GM20431 (cell line): Measurements from ENCODE around the gene TGFBR3L.
"Not testable (repeated sequence)": the region's sequence is repeated elsewhere in the genome, so short reads cannot be mapped to it uniquely, and the experiment has no call there.

ENCODE experiments used
- in situ Hi-C: fragments of 300-500 bp; cut with MseI, MboI; formaldehyde crosslinking; loops from one replicate; pipeline ENCODE4 v1.15.0; 2020; ENCODE audit warnings: low sequenced_read_pairs; ENCODE audit not compliant: unreplicated experiment

The TGFBR3L gene

DNA sequence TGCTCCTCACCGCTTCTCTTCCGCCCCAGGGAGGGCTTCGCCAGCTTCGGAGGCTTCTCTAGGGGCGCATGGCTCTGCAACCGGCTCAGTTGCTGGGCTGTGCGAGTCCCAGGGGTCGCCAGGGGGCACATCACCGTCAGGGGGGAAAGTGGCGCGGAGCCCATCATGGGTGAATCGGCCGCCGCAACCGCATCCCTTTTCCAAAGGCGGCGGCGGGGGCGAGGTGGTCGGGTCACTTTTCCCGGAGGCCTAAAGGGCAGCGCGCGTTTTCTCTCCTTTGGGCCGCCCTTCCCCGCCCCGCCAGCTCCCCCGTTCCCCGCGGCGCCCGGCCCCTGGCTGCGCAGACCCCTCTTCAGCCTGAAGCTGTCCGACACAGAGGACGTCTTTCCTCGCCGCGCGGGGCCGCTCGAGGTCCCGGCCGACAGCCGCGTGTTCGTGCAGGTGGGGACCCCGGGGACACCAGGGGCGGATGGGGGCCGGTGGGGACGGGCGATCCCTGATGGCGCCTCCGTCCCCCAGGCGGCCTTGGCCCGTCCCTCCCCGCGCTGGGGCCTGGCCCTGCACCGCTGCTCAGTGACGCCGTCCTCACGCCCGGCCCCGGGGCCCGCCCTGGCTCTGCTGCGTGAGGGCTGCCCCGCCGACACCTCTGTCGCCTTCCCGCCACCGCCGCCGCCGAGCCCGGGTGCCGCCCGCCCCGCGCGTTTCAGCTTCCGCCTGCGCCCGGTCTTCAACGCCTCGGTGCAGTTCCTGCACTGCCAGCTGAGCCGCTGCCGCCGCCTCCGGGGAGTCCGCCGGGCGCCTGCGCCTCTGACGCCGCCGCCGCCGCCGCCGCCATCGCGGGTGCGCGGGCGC lies 1.7 kb downstream of the TGFBR3L start:
- in situ Hi-C loops, result no loop called here

DNA sequence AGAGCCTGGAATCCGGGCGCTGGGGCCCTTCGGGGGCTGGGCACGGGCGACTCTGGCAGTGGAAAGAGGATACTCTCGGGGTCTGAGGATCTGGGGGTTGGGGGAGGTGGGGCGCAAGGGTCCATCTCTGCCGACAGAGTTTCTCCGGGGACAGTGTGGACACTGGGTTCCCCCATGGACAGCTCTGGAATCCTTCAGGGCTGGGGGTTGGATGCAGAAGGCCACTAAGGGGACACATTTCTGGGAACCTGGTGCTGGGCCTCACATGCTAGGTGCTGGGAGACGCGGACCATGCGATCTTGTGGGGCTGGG lies 2.3 kb downstream of the TGFBR3L start:
- in situ Hi-C loops, result no loop called here

DNA sequence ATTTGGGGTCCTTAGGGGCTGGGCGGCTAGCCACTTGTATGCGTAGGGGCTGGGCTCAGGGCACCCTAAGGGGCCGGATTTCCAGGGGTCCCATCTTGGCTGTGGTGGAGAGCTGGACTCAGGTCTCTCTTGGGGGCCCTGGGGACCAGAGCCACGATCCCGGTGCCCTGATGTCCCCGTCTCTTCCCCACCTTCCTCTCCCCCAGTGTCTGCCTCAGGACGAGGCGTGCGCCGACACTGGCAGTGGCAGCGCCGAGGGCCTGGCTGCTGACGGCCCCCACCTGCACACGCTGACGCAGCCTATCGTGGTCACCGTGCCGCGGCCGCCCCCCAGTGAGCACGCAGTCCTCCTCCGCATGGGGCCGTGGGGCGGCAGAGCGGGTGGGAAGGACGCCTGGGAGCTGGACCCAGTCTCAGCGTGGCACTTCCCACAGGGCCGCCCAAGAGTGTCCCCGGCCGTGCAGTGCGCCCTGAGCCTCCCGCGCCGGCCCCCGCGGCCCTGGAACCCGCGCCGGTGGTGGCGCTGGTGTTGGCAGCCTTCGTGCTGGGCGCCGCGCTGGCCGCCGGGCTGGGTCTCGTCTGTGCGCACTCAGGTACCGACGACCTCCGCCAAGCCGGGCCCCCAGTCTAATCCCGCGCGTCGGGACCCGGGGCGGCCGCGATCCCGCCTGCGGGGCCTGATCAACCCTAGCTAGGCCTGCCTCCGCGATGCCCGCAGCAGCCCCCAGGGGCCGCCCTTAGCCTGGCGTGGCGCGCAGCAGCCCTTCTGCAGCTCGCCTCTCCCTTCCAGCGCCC lies 2.8 kb downstream of the TGFBR3L start:
- in situ Hi-C loops, result no loop called here

- in situ Hi-C loops, result not testable (repeated sequence)
These were observed 3.5 kb downstream of the TGFBR3L start for GRCh38 chr19:7918062-7918614.

GRCh38 chr19:7918615-7919421 lies 4.2 kb downstream of the TGFBR3L start:
- in situ Hi-C loops, result no loop called here

- in situ Hi-C loops, result no loop called here
These were observed 5.2 kb downstream of the TGFBR3L start, which contains the start of gene SNAPC2 for GRCh38 chr19:7919610-7920518. TSS of gene SNAPC2 (plus strand) at chr19:7920338. CDS start at chr19:7920367, 29 bp downstream.

DNA sequence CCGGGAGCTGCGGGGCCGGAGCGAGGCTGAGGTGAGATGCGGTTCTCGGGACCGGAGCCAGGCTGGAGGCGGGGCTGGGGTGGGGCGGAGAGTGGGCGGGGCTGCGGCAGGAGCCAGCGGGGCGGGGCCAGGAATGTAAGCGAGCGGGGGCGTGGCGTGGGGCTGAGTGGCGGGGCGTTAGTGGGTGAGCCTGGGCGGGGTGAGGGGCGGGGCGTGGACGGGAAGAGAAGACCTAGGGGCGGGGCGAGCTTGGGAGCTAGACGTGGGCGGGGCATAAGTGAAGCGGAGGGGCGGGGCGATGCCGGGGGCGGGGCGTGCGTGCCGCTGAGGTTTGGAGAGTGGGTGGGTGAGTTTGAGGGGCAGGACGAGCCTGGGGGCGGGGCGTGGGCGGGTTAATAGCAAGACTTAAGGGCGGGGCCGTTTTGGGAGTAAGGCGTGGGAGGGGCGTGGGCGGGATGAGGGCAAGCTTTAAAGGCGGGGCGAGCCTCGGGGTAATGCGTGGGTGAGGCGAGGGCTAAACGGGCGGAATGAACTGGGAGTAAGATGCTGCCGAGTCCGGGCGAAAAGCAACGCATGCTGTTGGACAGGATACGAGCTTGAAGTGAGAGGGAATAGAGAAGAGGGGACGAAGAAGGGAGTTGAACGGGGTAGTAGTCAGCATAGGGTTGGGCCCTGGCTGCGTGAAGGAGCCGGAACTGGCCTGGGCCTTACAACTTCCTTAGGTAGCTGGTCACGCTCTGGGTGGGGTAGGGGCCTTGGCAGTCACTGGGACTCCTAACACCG lies 6.1 kb downstream of the TGFBR3L start:
- in situ Hi-C loops, result no loop called here

DNA sequence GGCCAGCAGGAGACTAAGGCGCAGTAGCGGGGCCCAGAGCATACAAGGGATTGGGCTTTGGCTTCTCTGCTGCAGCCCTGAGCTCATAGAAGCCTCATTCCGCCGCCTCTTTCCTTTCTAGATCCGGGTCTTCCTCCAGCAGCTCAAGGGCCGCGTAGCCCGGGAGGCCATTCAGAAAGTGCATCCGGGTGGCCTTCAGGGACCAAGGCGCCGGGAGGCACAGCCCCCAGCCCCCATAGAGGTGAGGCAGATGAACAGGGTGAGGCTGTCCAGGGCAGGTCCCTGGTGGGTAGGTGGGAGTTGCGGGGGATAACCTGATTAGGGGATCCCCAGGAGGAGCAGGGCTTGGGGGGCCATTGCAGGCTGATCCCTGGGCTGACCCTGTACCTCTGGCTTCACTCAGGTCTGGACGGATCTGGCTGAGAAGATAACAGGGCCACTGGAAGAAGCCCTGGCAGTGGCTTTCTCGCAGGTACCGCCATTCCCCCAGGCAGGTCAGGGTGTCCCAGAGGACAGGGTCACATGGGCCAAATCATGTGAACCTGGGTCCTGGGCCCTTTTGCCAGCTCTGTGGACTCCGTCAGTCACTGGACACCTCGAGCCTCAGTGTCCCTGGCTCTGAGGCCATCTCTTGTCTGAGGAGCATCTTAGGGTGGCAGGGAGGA lies 6.8 kb downstream of the TGFBR3L start:
- in situ Hi-C loops, result no loop called here

DNA sequence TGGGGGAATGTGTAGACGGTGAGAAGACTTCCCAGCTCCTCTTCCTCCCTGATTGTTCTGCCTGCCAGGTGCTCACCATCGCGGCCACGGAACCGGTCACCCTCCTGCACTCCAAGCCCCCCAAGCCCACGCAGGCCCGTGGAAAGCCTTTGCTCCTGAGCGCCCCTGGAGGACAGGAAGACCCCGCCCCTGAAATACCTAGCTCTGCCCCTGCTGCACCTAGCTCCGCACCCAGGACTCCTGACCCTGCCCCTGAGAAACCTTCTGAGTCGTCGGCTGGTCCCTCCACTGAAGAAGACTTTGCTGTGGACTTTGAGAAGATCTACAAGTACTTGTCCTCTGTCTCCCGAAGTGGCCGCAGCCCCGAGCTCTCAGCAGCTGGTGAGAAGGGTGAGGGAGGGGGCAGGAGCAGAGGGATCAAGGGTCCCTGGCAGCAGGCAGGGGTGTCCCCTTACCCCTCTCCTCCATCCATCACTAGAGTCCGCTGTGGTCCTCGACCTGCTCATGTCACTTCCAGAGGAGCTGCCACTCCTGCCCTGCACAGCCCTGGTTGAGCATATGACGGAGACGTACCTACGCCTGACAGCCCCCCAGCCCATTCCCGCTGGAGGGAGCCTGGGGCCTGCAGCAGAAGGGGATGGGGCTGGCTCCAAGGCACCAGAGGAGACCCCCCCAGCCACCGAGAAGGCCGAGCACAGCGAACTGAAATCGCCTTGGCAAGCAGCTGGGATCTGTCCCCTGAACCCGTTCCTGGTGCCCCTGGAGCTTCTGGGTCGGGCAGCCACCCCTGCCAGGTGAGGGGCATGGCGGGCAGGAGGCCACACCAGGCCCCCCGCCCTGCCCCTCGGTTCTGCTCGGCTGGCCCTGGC lies 7.6 kb downstream of the TGFBR3L start:
- in situ Hi-C loops, result no loop called here

- in situ Hi-C loops, result no loop called here
These were observed 8.2 kb downstream of the TGFBR3L start for GRCh38 chr19:7922836-7923195.

DNA sequence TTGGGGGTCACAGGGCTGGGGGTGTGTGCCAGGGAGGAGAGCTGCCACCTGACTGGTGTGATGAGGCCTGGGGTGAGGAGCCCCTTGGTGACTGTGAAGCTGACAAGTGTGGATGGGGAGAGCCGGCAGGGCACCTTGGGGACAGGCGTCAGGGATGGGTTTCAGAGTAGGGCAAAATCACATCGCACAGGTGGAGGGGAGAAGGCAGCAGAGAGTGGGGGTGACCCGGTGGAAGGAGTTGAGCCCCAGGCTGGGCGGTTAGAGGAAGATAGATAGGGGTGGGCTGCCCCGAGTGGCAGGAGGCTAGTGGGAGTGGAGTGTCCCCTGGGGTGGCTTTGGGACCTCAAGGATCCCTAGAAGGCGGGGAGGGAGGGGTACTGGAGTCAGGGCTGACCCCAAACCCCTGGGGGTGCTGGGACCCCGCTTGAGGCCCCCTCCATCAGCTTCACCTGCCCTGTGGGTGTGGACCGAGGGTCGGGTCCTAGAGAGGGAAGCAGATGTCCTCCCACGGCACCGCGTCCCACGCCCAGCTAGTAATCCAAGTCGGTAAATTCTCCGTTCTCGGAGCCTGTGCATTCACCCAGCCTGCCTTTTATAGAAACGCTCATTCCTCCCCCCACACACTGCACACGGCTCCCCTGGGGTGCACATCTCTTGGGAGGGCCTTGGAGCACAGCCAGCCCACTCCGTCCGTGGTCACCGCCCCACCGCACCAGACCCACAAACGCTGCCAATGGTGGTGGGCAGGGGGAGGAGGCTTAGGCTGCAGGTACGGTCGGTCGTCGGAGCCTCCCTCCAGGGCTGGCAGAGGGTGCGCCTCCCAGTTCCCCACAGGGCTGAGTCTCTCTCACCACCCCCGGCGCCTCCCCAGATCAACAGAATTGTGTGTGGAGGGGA lies 8.9 kb downstream of the TGFBR3L start:
- in situ Hi-C loops, result no loop called here

GRCh38 chr19:7924241-7924640 lies 9.6 kb downstream of the TGFBR3L start:
- in situ Hi-C loops, result no loop called here

- in situ Hi-C loops, result no loop called here
These were observed 10.1 kb downstream of the TGFBR3L start for GRCh38 chr19:7924651-7925170.

- in situ Hi-C loops, result no loop called here
These were observed 10.7 kb downstream of the TGFBR3L start for GRCh38 chr19:7925171-7925851.

DNA sequence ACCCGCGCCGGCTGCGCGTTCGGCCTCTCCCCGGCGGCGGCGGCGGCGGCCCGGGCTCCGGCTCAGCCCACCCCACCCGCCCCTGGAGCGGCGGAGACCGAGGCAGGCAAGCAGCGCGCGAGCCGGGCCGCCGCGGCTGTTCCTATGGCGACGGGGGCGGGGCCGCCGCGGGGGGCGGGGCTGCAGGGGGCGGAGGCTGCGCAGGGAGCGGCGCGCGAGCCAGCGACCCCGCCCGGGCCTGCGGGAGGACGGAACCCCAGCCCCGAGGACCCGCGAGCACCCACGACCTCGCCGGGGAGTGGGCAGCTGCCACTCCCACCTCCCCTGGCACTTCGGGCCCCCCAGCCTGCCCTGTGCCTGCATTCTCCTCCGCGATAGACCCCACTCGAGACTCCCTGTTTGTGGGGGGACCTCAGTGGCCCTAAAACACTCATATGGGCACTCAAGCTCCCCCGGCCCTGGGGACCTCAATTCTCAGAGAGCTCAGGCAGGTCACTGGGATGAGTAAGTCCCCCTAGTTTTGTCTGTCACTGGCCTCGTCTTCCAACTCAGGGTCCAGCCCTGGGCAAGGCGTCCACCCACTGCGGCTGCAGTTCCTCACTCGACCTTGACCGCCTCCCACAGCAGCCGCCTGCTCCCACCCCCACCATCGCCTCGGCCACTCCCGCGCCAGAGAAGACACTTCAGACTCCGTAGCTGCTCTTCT lies 11.5 kb downstream of the TGFBR3L start, which contains the start of gene CTXN1:
TSS of gene CTXN1 (minus strand) at position 115 of the 706 bp plus-strand sequence. CDS start 597 bp downstream, outside the sequence.
- in situ Hi-C loops, result no loop called here
